HUES6 (cell line): Measurements from ENCODE around the gene CYTH4.

Experiments used
- H3K27ac ChIP-seq: 2 replicates; pipeline ENCODE4 v1.7.0; 2013; ENCODE audit warnings: low read depth, mild to moderate bottlenecking, low read length, inconsistent platforms
- H3K27me3 ChIP-seq: 2 replicates; pipeline ENCODE4 v1.6.1; 2013; ENCODE audit warnings: low read length; ENCODE audit not compliant: control insufficient read depth, insufficient read depth
- H3K36me3 ChIP-seq: 2 replicates; pipeline ENCODE4 v1.6.1; 2013; ENCODE audit warnings: low read length; ENCODE audit not compliant: control insufficient read depth, insufficient read depth
- H3K4me1 ChIP-seq: 2 replicates; pipeline ENCODE4 v1.6.1; 2013; ENCODE audit warnings: low read length; ENCODE audit not compliant: control insufficient read depth, insufficient read depth
- H3K4me3 ChIP-seq: 2 replicates; pipeline ENCODE4 v1.5.1; 2013; ENCODE audit warnings: low read depth, low read length
- H3K9ac ChIP-seq: one replicate; pipeline ENCODE4 v1.6.1; 2013; ENCODE audit warnings: mild to moderate bottlenecking, low read length
- H3K9me3 ChIP-seq: 2 replicates; pipeline ENCODE4 v1.6.1; 2013; ENCODE audit warnings: low read depth, low read length; ENCODE audit not compliant: control insufficient read depth, insufficient read depth

CYTH4 gene

DNA sequence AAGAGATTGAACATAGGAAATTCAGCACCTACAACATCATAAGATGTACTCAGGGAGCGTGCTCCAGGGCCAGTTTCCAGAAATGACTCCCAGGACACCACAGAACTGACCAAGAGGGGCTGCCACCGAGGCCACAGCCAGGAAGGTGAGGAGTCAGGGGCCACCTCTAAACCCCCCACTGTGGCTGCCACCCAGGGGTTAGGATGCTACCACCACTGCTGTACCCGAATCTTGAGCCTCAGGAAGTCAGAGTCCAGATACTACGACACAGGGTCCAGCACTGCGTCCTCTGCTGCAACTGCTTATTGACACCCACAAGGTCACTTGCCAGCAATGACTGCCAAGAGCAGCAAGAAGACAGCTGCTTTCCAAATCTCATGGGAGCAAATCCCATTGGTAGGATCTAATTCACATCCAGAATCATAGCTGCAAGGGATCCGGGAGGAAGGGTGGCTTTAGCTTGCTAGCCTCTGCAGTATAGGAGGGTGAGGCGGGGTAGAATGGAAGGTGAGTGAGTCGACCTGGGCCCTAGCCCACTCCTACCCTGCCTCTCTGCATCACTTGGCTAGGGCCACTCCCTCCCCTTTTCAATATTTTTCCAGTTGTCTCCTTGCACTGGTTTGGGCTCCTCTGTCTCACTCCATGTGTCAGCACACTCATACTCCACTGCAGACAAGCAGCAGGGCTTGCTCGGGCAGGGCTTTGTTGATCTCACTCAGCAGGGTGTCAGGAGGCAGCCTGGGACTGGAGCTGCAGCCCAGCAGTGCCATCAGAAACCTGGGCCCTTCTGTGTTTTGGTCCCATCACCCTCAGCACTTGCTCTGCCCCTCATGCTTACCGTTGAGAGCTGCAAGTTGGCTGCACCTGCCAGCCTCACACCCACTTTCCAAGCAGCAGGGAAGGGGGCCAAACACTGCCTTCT is 18.1 kb upstream of the CYTH4 start:
- Histone ChIP-seq H3K9me3 (peaks cover 18% of the 10 kb centered on the region), H3K36me3 (no peaks in the 10 kb centered on the region), H3K27ac (no peak overlapping the region), H3K9ac (no peak overlapping the region), H3K4me1 (peaks cover 7% of the 10 kb centered on the region), H3K4me3 (no peak overlapping the region), H3K27me3 (peaks cover 18% of the 10 kb centered on the region)

DNA sequence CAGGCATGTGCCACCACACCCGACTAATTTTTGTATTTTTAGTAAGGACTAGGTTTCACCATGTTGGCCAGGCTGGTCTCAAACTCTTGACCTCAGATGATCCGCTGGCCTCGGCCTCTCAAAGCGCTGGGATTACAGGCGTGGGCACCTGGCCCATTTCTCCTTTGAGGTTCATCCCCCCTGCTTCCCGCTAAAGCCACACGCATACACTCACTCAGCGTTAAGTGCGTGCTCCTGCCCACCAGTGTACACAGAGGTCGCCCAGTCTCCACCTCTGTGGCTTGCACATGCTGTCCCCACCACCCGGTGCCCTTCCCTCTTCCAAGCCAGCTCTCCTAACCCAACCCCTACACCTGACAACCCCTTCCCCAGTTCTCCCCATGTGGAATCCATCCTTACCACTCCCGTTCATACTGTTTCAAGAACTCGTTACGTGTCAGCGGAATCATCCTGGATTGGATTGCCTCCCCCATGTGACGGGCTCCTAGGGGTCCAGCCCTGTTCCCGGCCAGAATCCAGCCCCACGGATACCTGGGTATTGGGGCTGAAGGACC is 15.7 kb upstream of the CYTH4 start:
- Histone ChIP-seq H3K36me3 (no peaks in the 10 kb centered on the region), H3K9ac (no peak overlapping the region), H3K27me3 (0 out of 2 replicates have a peak, but pooled peaks cover 3% of the 10 kb centered on the region), H3K27ac (no peak overlapping the region), H3K4me1 (no peaks in the 10 kb centered on the region; the same call in 1 of the 2 replicates), H3K4me3 (no peak overlapping the region), H3K9me3 (peaks cover 18% of the 10 kb centered on the region)

- Histone ChIP-seq H3K9me3 (peaks cover 18% of the 10 kb centered on the region), H3K4me1 (no peaks in the 10 kb centered on the region; the same call in 1 of the 2 replicates), H3K27ac (no peak overlapping the region), H3K27me3 (0 out of 2 replicates have a peak, but pooled peaks cover 3% of the 10 kb centered on the region), H3K4me3 (no peak overlapping the region), H3K36me3 (no peaks in the 10 kb centered on the region), H3K9ac (no peak overlapping the region)
Observed at GRCh38 chr22:37267135-37267587, 15.1 kb upstream of the CYTH4 start.

GRCh38 chr22:37267661-37268413 is 14.5 kb upstream of the CYTH4 start:
- no peaks in the 10 kb centered on the region; the same call in 1 of the 2 replicates for H3K4me1 ChIP-seq
- no peak overlapping the region for H3K27ac ChIP-seq
- peaks cover 18% of the 10 kb centered on the region for H3K9me3 ChIP-seq
- H3K27me3 ChIP-seq, result no peaks in the 10 kb centered on the region
- no peak overlapping the region for H3K9ac ChIP-seq
- no peak overlapping the region for H3K4me3 ChIP-seq
- H3K36me3 ChIP-seq, result no peaks in the 10 kb centered on the region

DNA sequence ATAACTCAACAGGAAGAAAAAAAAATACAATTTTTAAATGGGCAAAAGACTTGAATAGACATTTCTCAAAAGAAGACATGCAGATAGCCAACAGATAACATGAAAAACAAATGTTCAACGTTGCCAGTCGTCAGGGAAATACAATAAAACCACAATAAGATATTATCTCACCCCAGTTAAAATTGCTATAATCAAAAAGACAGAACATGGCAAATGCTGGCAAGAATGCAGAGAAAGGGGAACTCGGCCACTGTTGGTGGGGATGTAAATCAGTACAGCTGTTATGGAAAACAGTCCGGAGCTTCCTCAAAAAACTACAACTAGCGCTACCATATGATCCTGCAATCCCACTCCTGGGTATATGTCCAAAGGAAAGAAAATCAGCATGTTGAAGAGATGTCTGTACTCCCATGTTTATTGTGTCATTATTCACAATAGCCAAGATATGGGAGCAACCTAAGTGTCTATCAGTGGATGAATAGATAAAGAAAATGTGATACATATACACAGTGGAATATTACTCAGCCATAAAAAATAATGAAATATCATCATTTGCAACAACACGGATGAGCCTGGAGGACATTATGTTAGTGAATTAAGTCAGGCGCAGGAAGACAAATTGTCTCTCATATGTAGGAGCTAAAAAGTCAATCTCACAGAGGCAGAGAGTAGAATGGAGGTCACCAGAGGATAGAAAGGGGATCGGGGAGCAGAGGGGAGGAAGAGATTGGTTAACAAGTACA is 12.2 kb upstream of the CYTH4 start:
- no peak overlapping the region for H3K4me3 ChIP-seq
- no peaks in the 10 kb centered on the region; the same call in 1 of the 2 replicates for H3K4me1 ChIP-seq
- no peak overlapping the region for H3K9ac ChIP-seq
- H3K9me3 ChIP-seq, result 0 out of 2 replicates have a peak, but pooled peaks cover under 1% of the 10 kb centered on the region
- no peaks in the 10 kb centered on the region for H3K27me3 ChIP-seq
- no peaks in the 10 kb centered on the region for H3K36me3 ChIP-seq
- H3K27ac ChIP-seq, result no peak overlapping the region

DNA sequence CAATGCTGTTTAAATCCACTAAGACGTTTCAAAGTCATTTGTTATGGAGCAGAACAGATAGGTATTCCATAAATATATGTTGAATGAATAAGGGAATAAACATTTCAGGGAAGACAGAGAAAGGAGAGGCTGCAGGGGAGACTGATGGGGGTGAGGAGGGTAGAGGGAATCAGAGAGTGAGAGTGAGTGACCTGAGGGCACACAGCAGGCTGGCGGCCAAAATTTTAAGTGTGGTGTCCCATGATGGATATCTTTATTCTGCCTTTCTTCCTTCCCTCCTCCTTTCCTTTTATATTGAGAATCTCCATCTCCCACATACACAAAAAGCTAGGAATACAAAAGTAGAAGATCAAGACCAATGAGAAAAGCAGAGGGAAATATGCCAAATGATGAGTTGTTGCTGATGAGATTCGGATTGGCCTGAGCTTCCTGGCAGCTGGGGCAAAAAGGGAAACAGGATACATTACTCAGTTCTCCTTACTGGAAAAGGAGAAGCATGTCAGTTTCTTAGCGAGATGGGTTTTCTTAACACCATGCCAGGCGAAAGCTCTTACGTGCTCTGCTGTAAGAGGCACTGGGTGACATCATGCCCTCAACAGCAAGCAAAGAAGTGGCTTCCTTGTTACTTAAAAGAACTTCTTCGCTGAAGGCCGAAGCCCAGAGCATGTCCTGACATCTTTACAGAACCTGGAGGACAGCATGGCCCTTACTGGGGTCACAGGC is 11.2 kb upstream of the CYTH4 start:
- no peak overlapping the region for H3K4me3 ChIP-seq
- no peak overlapping the region for H3K9ac ChIP-seq
- H3K36me3 ChIP-seq, result no peaks in the 10 kb centered on the region
- H3K27me3 ChIP-seq, result no peaks in the 10 kb centered on the region
- no peaks in the 10 kb centered on the region; the same call in 1 of the 2 replicates for H3K4me1 ChIP-seq
- no peaks in the 10 kb centered on the region for H3K9me3 ChIP-seq
- H3K27ac ChIP-seq, result no peak overlapping the region

GRCh38 chr22:37273126-37273845 is 9.0 kb upstream of the CYTH4 start:
- Histone ChIP-seq H3K27ac (no peak overlapping the region), H3K4me1 (no peaks in the 10 kb centered on the region), H3K9me3 (no peaks in the 10 kb centered on the region), H3K36me3 (no peaks in the 10 kb centered on the region), H3K9ac (no peak overlapping the region), H3K4me3 (no peak overlapping the region), H3K27me3 (no peaks in the 10 kb centered on the region)

DNA sequence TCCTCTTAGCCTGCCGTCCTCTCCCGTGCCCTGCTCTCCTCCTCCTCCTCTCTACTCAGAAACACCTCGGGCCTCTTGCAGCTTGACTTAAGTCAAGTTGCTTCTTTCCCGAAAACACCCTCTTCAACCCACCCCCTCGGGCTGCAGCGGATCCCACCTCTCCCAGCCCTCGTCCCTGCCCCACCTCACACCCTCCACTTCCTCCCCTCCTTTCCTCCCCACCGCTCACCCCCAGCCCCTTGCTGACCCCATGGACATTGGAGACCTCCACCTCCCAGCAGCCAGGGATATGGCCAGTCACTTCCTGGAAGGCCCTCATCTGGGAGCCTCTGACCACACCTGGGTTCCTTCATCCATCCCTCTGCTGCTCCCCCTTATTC is 8.5 kb upstream of the CYTH4 start:
- Histone ChIP-seq H3K9me3 (no peaks in the 10 kb centered on the region), H3K27ac (no peak overlapping the region), H3K4me1 (no peaks in the 10 kb centered on the region), H3K4me3 (no peak overlapping the region), H3K36me3 (no peaks in the 10 kb centered on the region), H3K27me3 (no peaks in the 10 kb centered on the region), H3K9ac (no peak overlapping the region)

- H3K4me1 ChIP-seq, result no peaks in the 10 kb centered on the region; the same call in 1 of the 2 replicates
- H3K9me3 ChIP-seq, result no peaks in the 10 kb centered on the region
- H3K4me3 ChIP-seq, result no peak overlapping the region
- H3K27ac ChIP-seq, result no peak overlapping the region
- no peaks in the 10 kb centered on the region for H3K36me3 ChIP-seq
- no peak overlapping the region for H3K9ac ChIP-seq
- H3K27me3 ChIP-seq, result no peaks in the 10 kb centered on the region
Observed at GRCh38 chr22:37274380-37274862, 7.9 kb upstream of the CYTH4 start.
